Astrocyte (in vitro differentiated cells and primary cell): ENCODE results near the gene STXBP5.

Source experiments
- CTCF ChIP-seq: IDR thresholded peaks from 2 replicates; pipeline ENCODE4 v1.5.1; 2011; ENCODE audit warnings: low read depth, mild to moderate bottlenecking, inconsistent platforms, low read length, moderate library complexity; ENCODE audit not compliant: insufficient read depth
- EZH2 ChIP-seq: IDR thresholded peaks from 2 replicates; pipeline ENCODE4 v1.6.1; 2012; ENCODE audit warnings: mild to moderate bottlenecking, low read length, inconsistent platforms; ENCODE audit not compliant: insufficient read depth

DNA sequence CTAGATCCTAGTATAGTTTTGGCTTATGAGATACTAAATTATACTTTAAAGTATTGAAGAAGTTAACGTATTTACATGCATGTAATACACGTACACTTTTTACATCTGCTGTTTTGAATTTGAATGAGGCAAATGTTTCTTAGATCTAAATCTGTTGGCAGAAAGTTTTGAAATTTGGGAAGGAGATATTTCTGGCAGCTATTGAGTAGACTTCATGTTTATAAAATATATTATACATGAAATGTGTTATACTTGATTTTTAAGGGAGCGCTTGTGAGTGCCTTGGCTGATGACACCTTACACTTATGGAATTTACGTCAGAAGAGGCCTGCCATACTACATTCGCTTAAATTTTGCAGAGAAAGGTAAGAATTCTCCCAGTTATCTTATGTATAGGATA lies 34.7 kb downstream of the STXBP5 start:
- no peak for TF ChIP-seq EZH2
- TF ChIP-seq CTCF, result no peak
